PFSK-1 (cell line): ENCODE data around the gene GALNTL6.

Experiments
- POLR2AphosphoS5 ChIP-seq: IDR thresholded peaks from 2 replicates; pipeline ENCODE4 v1.6.1; 2012; ENCODE audit warnings: low read depth, mild to moderate bottlenecking, control low read depth, low read length, moderate library complexity
- TAF1 ChIP-seq: IDR thresholded peaks from 2 replicates; pipeline ENCODE4 v1.6.1; 2012; ENCODE audit warnings: low read length, control low read depth, borderline replicate concordance; ENCODE audit not compliant: insufficient read depth

DNA sequence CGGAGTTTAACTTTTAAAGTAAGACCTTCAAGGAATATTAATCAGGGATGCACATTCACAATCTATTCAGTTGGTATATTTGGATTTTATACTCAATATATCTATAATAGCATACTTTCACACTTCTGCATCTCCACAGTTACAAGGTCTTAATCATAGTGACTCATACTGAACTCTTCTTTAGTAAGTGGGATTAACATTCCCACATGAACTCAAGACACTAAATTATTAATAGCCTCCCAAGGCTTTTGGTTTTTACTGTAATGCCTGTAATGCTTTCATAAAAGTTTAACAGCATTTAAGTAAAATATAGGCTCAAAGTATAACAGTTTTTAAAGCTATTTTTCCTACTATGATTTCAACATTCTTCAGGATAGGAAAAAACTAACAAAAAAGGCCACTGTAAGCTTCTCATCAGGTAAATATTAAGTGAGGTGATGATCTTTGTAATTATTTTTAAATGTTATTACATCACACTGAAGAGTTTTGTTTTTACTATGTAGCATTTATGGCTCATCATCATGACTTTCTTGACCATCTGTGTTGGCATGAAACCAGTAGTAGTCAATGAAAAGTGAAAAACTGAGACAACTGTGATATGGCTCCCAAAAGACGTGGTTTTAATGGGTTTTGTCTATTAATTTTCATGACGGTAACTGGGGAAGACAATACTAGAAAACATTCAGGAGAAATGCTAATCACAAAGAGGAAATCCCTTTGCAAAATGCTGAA, 1263.9 kb downstream of the GALNTL6 start:
- TF ChIP-seq POLR2AphosphoS5: no peak
- no peak for TF ChIP-seq TAF1
